Airway epithelial cell (primary cell): Measurements from ENCODE around the gene RPS6KA1. TPM values are rescaled to one million over a fixed set of nuclear protein-coding genes. Genes with fewer than 3 reads are reported as not detected.

ENCODE experiments used
- total RNA-seq: library from RNA; depleted of rRNA; stranded (reverse); fragments of >200 nt; gene quantifications from 2 replicates; pipeline ENCODE4 v1.2.3, GENCODE V29; 2015

Gene RPS6KA1
- total RNA-seq = 75.7 and 92.4 TPM in 2 replicates

DNA sequence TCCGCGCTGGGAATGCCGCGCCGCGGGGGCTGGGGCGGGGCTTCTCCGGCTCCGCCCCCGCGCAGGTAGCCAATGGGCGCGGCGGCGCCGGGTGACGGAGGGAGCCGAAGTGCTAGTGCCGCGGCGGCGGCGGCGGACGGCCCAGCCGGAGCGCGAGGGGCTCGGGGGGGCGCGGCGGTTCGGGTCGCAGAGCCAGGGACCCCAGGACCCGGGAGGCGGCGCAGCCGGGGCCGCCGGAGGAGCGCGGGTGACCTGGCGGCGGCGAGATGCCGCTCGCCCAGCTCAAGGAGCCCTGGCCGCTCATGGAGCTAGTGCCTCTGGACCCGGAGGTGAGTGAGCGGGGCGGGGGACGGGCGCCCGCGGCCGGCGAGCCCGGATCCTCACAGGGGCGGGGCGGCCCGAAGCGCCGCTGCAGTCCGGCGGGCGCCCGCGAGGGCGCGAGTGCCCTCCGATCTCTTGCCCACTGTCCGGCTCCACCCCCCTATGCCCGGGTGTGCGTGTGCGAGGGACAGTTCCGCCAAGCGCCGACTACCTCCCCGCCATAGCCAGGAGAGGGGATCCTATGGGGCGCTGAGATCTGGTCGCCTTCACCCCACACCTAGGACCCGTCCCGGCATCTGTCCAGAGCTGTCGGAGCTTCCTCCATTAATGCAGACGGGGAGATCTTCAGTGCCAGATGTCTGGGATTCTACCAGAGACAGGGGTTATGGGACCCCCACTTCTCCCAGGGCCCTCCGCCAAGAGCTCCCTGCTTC is at the start of gene RPS6KA1:
RPS6KA1 (plus strand) TSS at position 107 of the 755 bp plus-strand sequence; CDS start at position 267, 160 bp downstream.

Other genes with a start within 250 kb of the RPS6KA1 start
- gene SH3BGRL3, start 249.7 kb upstream of the RPS6KA1 start, total RNA-seq = 292 and 328 TPM in 2 replicates
- 0.93 and 4.8 TPM in 2 replicates for gene UBXN11, start 223.1 kb upstream of the RPS6KA1 start, total RNA-seq
- gene CD52, start 211.8 kb upstream of the RPS6KA1 start, total RNA-seq = not detected in 2 replicates
- 72.4 and 99.7 TPM in 2 replicates for gene CRYBG2, start 175.6 kb upstream of the RPS6KA1 start, total RNA-seq
- not detected in 2 replicates for gene ZNF683, start 157.0 kb upstream of the RPS6KA1 start, total RNA-seq
- gene LIN28A, start 118.9 kb upstream of the RPS6KA1 start, total RNA-seq = not detected in 2 replicates
- gene DHDDS, start 97.4 kb upstream of the RPS6KA1 start, total RNA-seq = 39.3 and 43.5 TPM in 2 replicates
- 369 and 450 TPM in 2 replicates for gene HMGN2, start 57.3 kb upstream of the RPS6KA1 start, total RNA-seq
- 15.1 and 29.9 TPM in 2 replicates for gene ARID1A, start 166.3 kb downstream of the RPS6KA1 start, total RNA-seq